ENCODE data around the gene SLC6A2.
"Not testable (repeated sequence)": the region's sequence is repeated elsewhere in the genome, so short reads cannot be mapped to it uniquely, and the experiment has no call there.

SLC6A2 gene

GRCh38 chr16:55706739-55707384 lies 51.1 kb downstream of the SLC6A2 start:
- in situ Hi-C loops (cut with MboI; ENCODE audit: low sequenced_read_pairs), result loop anchor here (25.0 kb wide), 1 partner anchor 605 kb away; no protein-coding TSS in a partner anchor

- in situ Hi-C loops (cut with MboI; ENCODE audit: low sequenced_read_pairs), result loop anchor here (25.0 kb wide), 1 partner anchor 602 kb away; no protein-coding TSS in a partner anchor
Observed at GRCh38 chr16:55709801-55710200, 54.0 kb downstream of the SLC6A2 start.

- in situ Hi-C loops (cut with MboI; ENCODE audit: low sequenced_read_pairs), result loop anchor here (25.0 kb wide), 1 partner anchor 602 kb away; no protein-coding TSS in a partner anchor
Observed at GRCh38 chr16:55710466-55710865, 54.7 kb downstream of the SLC6A2 start.

GRCh38 chr16:55711959-55712876 lies 56.4 kb downstream of the SLC6A2 start:
- in situ Hi-C loops (cut with MboI; ENCODE audit: low sequenced_read_pairs), result loop anchor here (25.0 kb wide), 1 partner anchor 600 kb away; no protein-coding TSS in a partner anchor

GRCh38 chr16:55713103-55713502 lies 57.3 kb downstream of the SLC6A2 start:
- in situ Hi-C loops (cut with MboI; ENCODE audit: low sequenced_read_pairs), result loop anchor here (25.0 kb wide), 1 partner anchor 599 kb away; no protein-coding TSS in a partner anchor

GRCh38 chr16:55717326-55717725 lies 61.5 kb downstream of the SLC6A2 start:
- in situ Hi-C loops (cut with MboI; ENCODE audit: low sequenced_read_pairs), result loop anchor here (25.0 kb wide), 1 partner anchor 595 kb away; no protein-coding TSS in a partner anchor

GRCh38 chr16:55725055-55725777 lies 69.4 kb downstream of the SLC6A2 start:
- in situ Hi-C loops (cut with MboI; ENCODE audit: low sequenced_read_pairs), result no loop called here

- in situ Hi-C loops (cut with MboI; ENCODE audit: low sequenced_read_pairs), result no loop called here
Observed at GRCh38 chr16:55728797-55729196, 73.0 kb downstream of the SLC6A2 start.

- in situ Hi-C loops (cut with MboI; ENCODE audit: low sequenced_read_pairs), result no loop called here
Observed at GRCh38 chr16:55730115-55730514, 74.3 kb downstream of the SLC6A2 start.

GRCh38 chr16:55732496-55732895 lies 76.7 kb downstream of the SLC6A2 start:
- in situ Hi-C loops (cut with MboI; ENCODE audit: low sequenced_read_pairs), result no loop called here

- in situ Hi-C loops (cut with MboI; ENCODE audit: low sequenced_read_pairs), result no loop called here
Observed at GRCh38 chr16:55734665-55735064, 78.9 kb downstream of the SLC6A2 start.

GRCh38 chr16:55735120-55735781 lies 79.5 kb downstream of the SLC6A2 start:
- in situ Hi-C loops (cut with MboI; ENCODE audit: low sequenced_read_pairs), result no loop called here

- in situ Hi-C loops (cut with MboI; ENCODE audit: low sequenced_read_pairs), result no loop called here
Observed at GRCh38 chr16:55736671-55737070, 80.9 kb downstream of the SLC6A2 start.

GRCh38 chr16:55737318-55737717 lies 81.5 kb downstream of the SLC6A2 start:
- in situ Hi-C loops (cut with MboI; ENCODE audit: low sequenced_read_pairs), result no loop called here

- in situ Hi-C loops (cut with MboI; ENCODE audit: low sequenced_read_pairs), result no loop called here
Observed at GRCh38 chr16:55737966-55738365, 82.2 kb downstream of the SLC6A2 start.

GRCh38 chr16:55746081-55746480 lies 90.3 kb downstream of the SLC6A2 start:
- in situ Hi-C loops (cut with MboI; ENCODE audit: low sequenced_read_pairs), result no loop called here

- in situ Hi-C loops (cut with MboI; ENCODE audit: low sequenced_read_pairs), result no loop called here
Observed at GRCh38 chr16:55747785-55748184, 92.0 kb downstream of the SLC6A2 start.

GRCh38 chr16:55752465-55753144 lies 96.8 kb downstream of the SLC6A2 start:
- in situ Hi-C loops (cut with MboI; ENCODE audit: low sequenced_read_pairs), result not testable (repeated sequence)

GRCh38 chr16:55753145-55753631 lies 97.4 kb downstream of the SLC6A2 start:
- in situ Hi-C loops (cut with MboI; ENCODE audit: low sequenced_read_pairs), result not testable (repeated sequence)
